Measurements from ENCODE around the gene CMIP. TPM values are rescaled to one million over a fixed set of nuclear protein-coding genes. Genes with fewer than 3 reads are reported as not detected.

The CMIP gene
- total RNA-seq, 1 donor from 2014 or later = 45.8 TPM

- Mint-ChIP-seq H3K27ac (no peak overlapping the region), H3K9me3 (no peaks in the 10 kb centered on the region), H3K4me3 (no peak overlapping the region), H3K27me3 (ENCODE audit: insufficient read depth) (no peaks in the 10 kb centered on the region), H3K36me3 (ENCODE audit: low read depth) (no peaks in the 10 kb centered on the region), H3K4me1 (ENCODE audit: low read depth) (no peaks in the 10 kb centered on the region)
- intact Hi-C loops (cut with micrococcal nuclease) = no loop called here
- DNase-seq (ENCODE audit: low spot score) = no peak
Measured at GRCh38 chr16:81560979-81561657, 116.5 kb downstream of the CMIP start.

GRCh38 chr16:81562174-81562849 is 117.7 kb downstream of the CMIP start:
- Mint-ChIP-seq H3K9me3 (no peaks in the 10 kb centered on the region), H3K27ac (no peak overlapping the region), H3K4me3 (no peak overlapping the region), H3K27me3 (ENCODE audit: insufficient read depth) (no peaks in the 10 kb centered on the region), H3K4me1 (ENCODE audit: low read depth) (no peaks in the 10 kb centered on the region), H3K36me3 (ENCODE audit: low read depth) (no peaks in the 10 kb centered on the region)
- intact Hi-C loops (cut with micrococcal nuclease) = no loop called here
- DNase-seq (ENCODE audit: low spot score) = no peak

GRCh38 chr16:81562926-81563325 is 118.3 kb downstream of the CMIP start:
- no peaks in the 10 kb centered on the region for H3K36me3 Mint-ChIP-seq (ENCODE audit: low read depth)
- H3K4me1 Mint-ChIP-seq (ENCODE audit: low read depth) = peaks cover 5% of the 10 kb centered on the region
- no peak overlapping the region for H3K27ac Mint-ChIP-seq
- intact Hi-C loops (cut with micrococcal nuclease) = no loop called here
- no peak overlapping the region for H3K4me3 Mint-ChIP-seq
- no peaks in the 10 kb centered on the region for H3K27me3 Mint-ChIP-seq (ENCODE audit: insufficient read depth)
- DNase-seq (ENCODE audit: low spot score) = no peak
- no peaks in the 10 kb centered on the region for H3K9me3 Mint-ChIP-seq

- DNase-seq (ENCODE audit: low spot score) = no peak
- Mint-ChIP-seq H3K4me3 (no peak overlapping the region), H3K4me1 (ENCODE audit: low read depth) (peaks cover 20% of the 10 kb centered on the region), H3K27ac (no peak overlapping the region), H3K36me3 (ENCODE audit: low read depth) (peaks cover 1% of the 10 kb centered on the region), H3K27me3 (ENCODE audit: insufficient read depth) (no peaks in the 10 kb centered on the region), H3K9me3 (no peaks in the 10 kb centered on the region)
- intact Hi-C loops (cut with micrococcal nuclease) = no loop called here
Measured at GRCh38 chr16:81564421-81564911, 119.9 kb downstream of the CMIP start.

GRCh38 chr16:81565321-81566028 is 120.9 kb downstream of the CMIP start:
- intact Hi-C loops (cut with micrococcal nuclease) = no loop called here
- Mint-ChIP-seq H3K4me3 (no peak overlapping the region), H3K9me3 (no peaks in the 10 kb centered on the region), H3K27me3 (ENCODE audit: insufficient read depth) (no peaks in the 10 kb centered on the region), H3K4me1 (ENCODE audit: low read depth) (peaks cover 20% of the 10 kb centered on the region), H3K27ac (no peak overlapping the region), H3K36me3 (ENCODE audit: low read depth) (peaks cover 4% of the 10 kb centered on the region)
- no peak for DNase-seq (ENCODE audit: low spot score)

- no peaks in the 10 kb centered on the region for H3K9me3 Mint-ChIP-seq
- no peak for DNase-seq (ENCODE audit: low spot score)
- no peak overlapping the region for H3K4me3 Mint-ChIP-seq
- peaks cover 20% of the 10 kb centered on the region for H3K4me1 Mint-ChIP-seq (ENCODE audit: low read depth)
- intact Hi-C loops (cut with micrococcal nuclease) = no loop called here
- H3K36me3 Mint-ChIP-seq (ENCODE audit: low read depth) = peaks cover 4% of the 10 kb centered on the region
- no peak overlapping the region for H3K27ac Mint-ChIP-seq
- no peaks in the 10 kb centered on the region for H3K27me3 Mint-ChIP-seq (ENCODE audit: insufficient read depth)
Measured at GRCh38 chr16:81566086-81567007, 121.7 kb downstream of the CMIP start.

- no peak overlapping the region for H3K27ac Mint-ChIP-seq
- H3K27me3 Mint-ChIP-seq (ENCODE audit: insufficient read depth) = no peaks in the 10 kb centered on the region
- H3K4me1 Mint-ChIP-seq (ENCODE audit: low read depth) = peaks cover 20% of the 10 kb centered on the region
- intact Hi-C loops (cut with micrococcal nuclease) = no loop called here
- no peak for DNase-seq (ENCODE audit: low spot score)
- no peak overlapping the region for H3K4me3 Mint-ChIP-seq
- H3K9me3 Mint-ChIP-seq = no peaks in the 10 kb centered on the region
- H3K36me3 Mint-ChIP-seq (ENCODE audit: low read depth) = peaks cover 4% of the 10 kb centered on the region
Measured at GRCh38 chr16:81567087-81567486, 122.5 kb downstream of the CMIP start.

- intact Hi-C loops (cut with micrococcal nuclease) = loop anchor here (1.0 to 2.0 kb wide), 4 partner anchors 17 to 49 kb away; no protein-coding TSS in a partner anchor
- H3K27me3 Mint-ChIP-seq (ENCODE audit: insufficient read depth) = no peaks in the 10 kb centered on the region
- H3K9me3 Mint-ChIP-seq = no peaks in the 10 kb centered on the region
- peaks cover 4% of the 10 kb centered on the region for H3K36me3 Mint-ChIP-seq (ENCODE audit: low read depth)
- DNase-seq (ENCODE audit: low spot score) = no peak
- peaks cover 20% of the 10 kb centered on the region for H3K4me1 Mint-ChIP-seq (ENCODE audit: low read depth)
- peak overlapping the region; percentile 81 for H3K27ac Mint-ChIP-seq
- peak overlapping the region; percentile 27 for H3K4me3 Mint-ChIP-seq
Measured at GRCh38 chr16:81567987-81568748, 123.6 kb downstream of the CMIP start.

GRCh38 chr16:81568749-81569087 is 124.1 kb downstream of the CMIP start:
- peak overlapping the region; percentile 81 for H3K27ac Mint-ChIP-seq
- no peaks in the 10 kb centered on the region for H3K27me3 Mint-ChIP-seq (ENCODE audit: insufficient read depth)
- intact Hi-C loops (cut with micrococcal nuclease) = loop anchor here (1.0 to 2.0 kb wide), 4 partner anchors 18 to 48 kb away; no protein-coding TSS in a partner anchor
- DNase-seq (ENCODE audit: low spot score) = no peak
- no peak overlapping the region for H3K4me3 Mint-ChIP-seq
- peaks cover 20% of the 10 kb centered on the region for H3K4me1 Mint-ChIP-seq (ENCODE audit: low read depth)
- no peaks in the 10 kb centered on the region for H3K9me3 Mint-ChIP-seq
- H3K36me3 Mint-ChIP-seq (ENCODE audit: low read depth) = peaks cover 4% of the 10 kb centered on the region

GRCh38 chr16:81569361-81570034 is 124.9 kb downstream of the CMIP start:
- H3K36me3 Mint-ChIP-seq (ENCODE audit: low read depth) = peaks cover 4% of the 10 kb centered on the region
- no peaks in the 10 kb centered on the region for H3K9me3 Mint-ChIP-seq
- no peaks in the 10 kb centered on the region for H3K27me3 Mint-ChIP-seq (ENCODE audit: insufficient read depth)
- no peak overlapping the region for H3K27ac Mint-ChIP-seq
- H3K4me1 Mint-ChIP-seq (ENCODE audit: low read depth) = peaks cover 20% of the 10 kb centered on the region
- DNase-seq (ENCODE audit: low spot score) = no peak
- H3K4me3 Mint-ChIP-seq = no peak overlapping the region
- intact Hi-C loops (cut with micrococcal nuclease) = loop anchor here (2.0 kb wide), 2 partner anchors 19 to 47 kb away; no protein-coding TSS in a partner anchor

GRCh38 chr16:81570151-81570846 is 125.7 kb downstream of the CMIP start:
- Mint-ChIP-seq H3K36me3 (ENCODE audit: low read depth) (peaks cover 4% of the 10 kb centered on the region), H3K27me3 (ENCODE audit: insufficient read depth) (no peaks in the 10 kb centered on the region), H3K27ac (no peak overlapping the region), H3K4me1 (ENCODE audit: low read depth) (peaks cover 20% of the 10 kb centered on the region), H3K9me3 (no peaks in the 10 kb centered on the region), H3K4me3 (no peak overlapping the region)
- intact Hi-C loops (cut with micrococcal nuclease) = no loop called here
- no peak for DNase-seq (ENCODE audit: low spot score)
